AG04450 (cell line): Measurements from ENCODE around the gene USP40. TPM values are rescaled to one million over a fixed set of nuclear protein-coding genes. Genes with fewer than 3 reads are reported as not detected.

Source experiments
- CTCF ChIA-PET: fragments of 300-600, 350-600 bp; formaldehyde crosslinking; extraction: SDS; loops from one replicate; lab custom pipeline; 2022; ENCODE audit warnings: antibody characterized with exemption, inconsistent platforms; lab: Charles Lee
- POLR2A ChIA-PET: fragments of 350-600 bp; formaldehyde crosslinking; extraction: SDS; loops from one replicate; lab custom pipeline; 2021; ENCODE audit warnings: antibody characterized with exemption, inconsistent platforms; lab: Yijun Ruan, JAX
- DNase-seq: peaks from one replicate; pipeline ENCODE4 v3.0.0-alpha.2; 2011; ENCODE audit warnings: low read depth, low spot score
- H3K27ac ChIP-seq: one replicate; pipeline ENCODE4 v1.5.1; 2012; ENCODE audit warnings: low read depth, low read length, control low read depth
- H3K27me3 ChIP-seq: one replicate; pipeline ENCODE4 v1.6.0; 2012; ENCODE audit warnings: low read length; ENCODE audit not compliant: control insufficient read depth, insufficient read depth
- H3K4me3 ChIP-seq: 2 replicates; pipeline ENCODE4 v1.5.1; 2011; ENCODE audit warnings: mild to moderate bottlenecking, low read depth, low read length, control low read depth
- H3K9me3 ChIP-seq: 2 replicates; pipeline ENCODE4 v1.5.1; 2012; ENCODE audit warnings: low read length; ENCODE audit not compliant: control insufficient read depth, insufficient read depth
- polyA plus RNA-seq: library from polyadenylated mRNA; depleted of rRNA; stranded (reverse); fragments of >200 nt; gene quantifications from 2 replicates; pipeline ENCODE4 v1.2.3, GENCODE V29; 2011
- TF ChIP-seq, protein P1 (sequence below): IDR thresholded peaks from 2 replicates; pipeline ENCODE4 v1.5.1; 2011; ENCODE audit warnings: low read depth, low read length, control low read depth, inconsistent platforms

USP40 gene
- polyA plus RNA-seq, 1 experiment = 32.4 TPM

DNA sequence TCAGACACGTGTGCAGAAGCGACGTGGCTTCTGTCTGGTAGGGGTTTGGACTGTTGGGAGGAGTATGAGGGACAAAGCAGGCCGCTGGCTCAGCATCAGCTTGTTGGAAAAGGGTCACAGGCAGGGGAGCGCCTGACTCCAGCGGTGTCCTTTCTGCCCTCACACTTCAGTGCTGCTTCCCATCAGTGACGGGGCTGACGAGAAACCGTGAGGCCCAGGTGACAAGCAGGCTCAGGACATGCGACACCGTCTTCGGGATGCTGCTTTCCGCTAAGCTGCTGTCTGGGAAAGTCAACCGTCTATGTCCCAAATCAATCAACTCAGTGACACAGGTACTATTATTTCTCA lies 90.5 kb downstream of the USP40 start:
- CTCF ChIA-PET = no interaction called here
- no peaks in the 10 kb centered on the region for H3K27me3 ChIP-seq
- POLR2A ChIA-PET = no interaction called here

DNA sequence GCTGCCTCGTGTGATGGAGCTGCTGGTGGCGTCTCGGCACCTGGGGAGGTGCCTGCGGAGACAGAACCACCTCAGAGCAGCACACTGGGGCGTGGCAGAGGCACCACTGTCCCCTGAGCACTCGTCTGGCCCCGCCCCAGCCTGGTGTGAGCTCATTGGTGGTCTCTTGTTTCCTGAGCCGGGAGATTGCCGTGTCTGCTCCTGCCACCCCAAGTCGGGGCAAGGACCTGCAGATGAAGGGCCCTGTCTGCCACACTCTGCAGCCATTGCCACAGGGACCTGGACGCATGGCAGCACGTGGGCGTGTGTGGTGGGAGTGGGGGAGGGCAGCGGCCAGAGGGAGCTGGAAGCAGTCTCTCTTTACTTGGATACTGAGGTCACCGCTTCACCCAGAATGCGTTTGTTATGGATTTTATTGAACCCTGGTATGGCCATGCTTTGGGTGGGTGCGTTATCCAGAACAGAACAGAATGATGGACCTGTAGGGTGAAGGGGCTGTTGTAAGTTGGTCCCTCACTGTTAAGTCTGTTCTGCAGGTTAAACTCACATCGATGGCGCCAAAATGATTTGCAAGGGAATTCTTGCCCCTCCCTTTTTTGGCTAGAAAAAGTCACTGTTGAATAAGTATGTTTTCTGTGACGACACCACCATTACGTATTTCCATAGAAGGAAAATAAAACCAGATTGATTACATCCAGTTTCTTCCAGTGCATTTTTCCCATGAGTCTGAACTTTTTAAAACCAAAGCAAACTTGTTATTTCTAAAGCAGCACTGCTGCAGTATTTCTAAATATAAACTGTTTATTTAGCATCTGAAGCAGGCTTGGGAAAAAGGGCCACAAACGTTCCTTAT lies 92.0 kb downstream of the USP40 start:
- CTCF ChIA-PET = no interaction called here
- H3K9me3 ChIP-seq = peaks cover 5% of the 10 kb centered on the region; the same call in 1 of the 2 replicates
- no peak for DNase-seq
- H3K4me3 ChIP-seq = no peak overlapping the region
- TF ChIP-seq, protein P1, sequence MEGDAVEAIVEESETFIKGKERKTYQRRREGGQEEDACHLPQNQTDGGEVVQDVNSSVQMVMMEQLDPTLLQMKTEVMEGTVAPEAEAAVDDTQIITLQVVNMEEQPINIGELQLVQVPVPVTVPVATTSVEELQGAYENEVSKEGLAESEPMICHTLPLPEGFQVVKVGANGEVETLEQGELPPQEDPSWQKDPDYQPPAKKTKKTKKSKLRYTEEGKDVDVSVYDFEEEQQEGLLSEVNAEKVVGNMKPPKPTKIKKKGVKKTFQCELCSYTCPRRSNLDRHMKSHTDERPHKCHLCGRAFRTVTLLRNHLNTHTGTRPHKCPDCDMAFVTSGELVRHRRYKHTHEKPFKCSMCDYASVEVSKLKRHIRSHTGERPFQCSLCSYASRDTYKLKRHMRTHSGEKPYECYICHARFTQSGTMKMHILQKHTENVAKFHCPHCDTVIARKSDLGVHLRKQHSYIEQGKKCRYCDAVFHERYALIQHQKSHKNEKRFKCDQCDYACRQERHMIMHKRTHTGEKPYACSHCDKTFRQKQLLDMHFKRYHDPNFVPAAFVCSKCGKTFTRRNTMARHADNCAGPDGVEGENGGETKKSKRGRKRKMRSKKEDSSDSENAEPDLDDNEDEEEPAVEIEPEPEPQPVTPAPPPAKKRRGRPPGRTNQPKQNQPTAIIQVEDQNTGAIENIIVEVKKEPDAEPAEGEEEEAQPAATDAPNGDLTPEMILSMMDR = no peak
- H3K27ac ChIP-seq = peak overlapping the region; percentile 31
- POLR2A ChIA-PET = no interaction called here
- no peaks in the 10 kb centered on the region for H3K27me3 ChIP-seq

More for the DNA sequence above, 90.5 kb downstream of the USP40 start:
- TF ChIP-seq, protein P1 = no peak
- Histone ChIP-seq H3K4me3 (no peak overlapping the region), H3K27ac (no peak overlapping the region), H3K9me3 (peaks cover 4% of the 10 kb centered on the region; the same call in 1 of the 2 replicates)
- no peak for DNase-seq

DNA sequence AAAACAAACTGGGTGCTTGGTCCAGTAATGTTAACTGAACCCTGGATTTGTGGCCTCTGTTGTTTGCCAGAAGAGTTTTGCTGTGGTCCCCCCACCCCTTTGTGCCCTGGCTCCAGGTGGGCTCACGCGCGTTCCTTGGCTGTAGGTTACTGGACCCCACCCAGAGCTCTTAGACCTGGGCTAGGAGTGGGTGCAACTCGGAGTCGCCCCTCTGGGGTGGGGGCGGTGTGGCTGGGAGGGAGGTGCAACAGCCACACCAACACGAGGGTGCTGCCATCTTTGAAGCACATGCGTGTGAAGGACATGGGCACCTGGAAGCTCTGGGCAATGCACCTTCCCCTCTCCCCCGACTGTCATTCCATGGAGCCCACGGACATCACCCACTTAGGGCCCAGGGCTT lies 92.7 kb downstream of the USP40 start:
- H3K27me3 ChIP-seq = no peaks in the 10 kb centered on the region
- DNase-seq = no peak
- no peak overlapping the region for H3K4me3 ChIP-seq
- no peak overlapping the region for H3K27ac ChIP-seq
- TF ChIP-seq, protein P1 = no peak
- CTCF ChIA-PET = no interaction called here
- POLR2A ChIA-PET = no interaction called here
- peaks cover 9% of the 10 kb centered on the region; the same call in 1 of the 2 replicates for H3K9me3 ChIP-seq

DNA sequence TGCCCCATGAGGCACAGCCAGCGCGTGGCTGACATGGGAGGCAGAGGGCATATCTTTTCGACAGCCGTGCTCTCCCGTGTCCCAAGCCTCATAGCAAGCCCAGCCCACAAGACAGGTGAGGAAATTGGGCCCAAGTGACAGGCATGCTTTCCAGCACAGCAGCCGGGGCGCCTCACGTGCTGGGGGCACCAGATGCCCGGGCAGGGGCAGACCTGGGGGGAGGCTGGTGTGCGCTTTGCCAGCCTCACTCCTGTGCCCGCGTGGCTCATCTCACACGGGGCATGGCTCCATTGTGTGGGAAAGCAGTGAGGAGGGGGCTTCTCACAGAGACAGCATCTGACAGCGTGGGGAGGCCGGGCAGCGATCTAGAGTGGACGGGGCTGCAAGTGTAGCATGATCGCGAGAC lies 93.2 kb downstream of the USP40 start:
- no peak overlapping the region for H3K4me3 ChIP-seq
- H3K27ac ChIP-seq = no peak overlapping the region
- ChIA-PET POLR2A (no interaction called here), CTCF (interaction anchor here (1.1 kb wide), 1 partner anchor 30 kb away, joined by 4 read pairs; no protein-coding TSS in a partner anchor)
- no peak for DNase-seq
- peaks cover 9% of the 10 kb centered on the region; the same call in 1 of the 2 replicates for H3K9me3 ChIP-seq
- TF ChIP-seq, protein P1 = no peak
- H3K27me3 ChIP-seq = no peaks in the 10 kb centered on the region

DNA sequence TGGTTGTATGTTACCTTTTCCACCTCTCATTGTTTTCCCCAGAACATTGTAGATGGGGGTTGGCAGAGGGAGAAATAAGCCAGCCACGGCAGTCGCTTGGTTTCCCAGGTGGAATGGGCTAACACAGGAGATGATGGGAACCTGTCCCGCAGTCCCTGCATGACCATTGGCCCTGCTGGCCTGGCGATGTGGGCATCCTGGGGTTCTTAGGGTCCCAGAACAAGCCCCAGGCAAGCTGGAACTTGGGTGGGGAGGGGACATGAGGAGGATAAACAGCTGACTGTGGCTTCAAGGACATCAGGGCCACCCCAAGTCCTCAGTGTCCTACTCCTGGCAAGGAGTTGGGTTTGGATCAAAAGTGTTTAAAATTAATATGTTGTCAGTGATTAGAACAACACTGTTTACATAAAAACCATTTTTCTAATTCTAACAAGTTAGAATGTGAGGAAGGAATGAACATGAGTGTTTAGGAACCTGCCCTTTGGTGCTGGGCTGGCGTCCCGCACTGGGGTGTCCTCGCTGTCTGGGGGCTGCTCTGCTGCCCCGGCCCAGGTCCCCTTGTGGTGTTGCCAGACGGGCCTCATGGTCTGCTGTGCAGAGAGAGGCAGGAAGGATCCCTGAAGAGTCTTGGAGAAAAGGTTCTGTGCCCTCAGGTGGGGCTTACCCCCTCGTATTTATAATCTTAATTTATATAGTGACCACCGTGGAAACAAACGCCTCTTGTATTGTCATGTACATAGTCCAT lies 95.1 kb downstream of the USP40 start:
- Histone ChIP-seq H3K4me3 (no peak overlapping the region), H3K27me3 (no peaks in the 10 kb centered on the region), H3K27ac (no peak overlapping the region), H3K9me3 (peaks cover 9% of the 10 kb centered on the region; the same call in 1 of the 2 replicates)
- ChIA-PET POLR2A (interaction anchor here (0.7 kb wide), 1 partner anchor 175 kb away, joined by 3 read pairs; no protein-coding TSS in a partner anchor), CTCF (no interaction called here)
- no peak for DNase-seq
- TF ChIP-seq, protein P1 = no peak
